Muscle of leg (tissue), 11 donors: ENCODE data around the gene BACE2. TPM values are rescaled to one million over a fixed set of nuclear protein-coding genes. Genes with fewer than 3 reads are reported as not detected.

Source experiments
- DNase-seq: peaks from one replicate; pipeline ENCODE4 v3.0.0; 2013
- H3K27ac ChIP-seq: one replicate; pipeline ENCODE4 v1.5.1; 2013; ENCODE audit warnings: mild to moderate bottlenecking, low read length, control low read depth
- H3K27me3 ChIP-seq: one replicate; pipeline ENCODE4 v1.6.1; 2013; ENCODE audit warnings: low read length; ENCODE audit not compliant: control insufficient read depth, insufficient read depth
- H3K36me3 ChIP-seq: one replicate; pipeline ENCODE4 v1.6.1; 2013; ENCODE audit warnings: low read length; ENCODE audit not compliant: control insufficient read depth, insufficient read depth
- H3K4me1 ChIP-seq: one replicate; pipeline ENCODE4 v1.6.1; 2013; ENCODE audit warnings: low read length; ENCODE audit not compliant: control insufficient read depth, insufficient read depth
- H3K4me3 ChIP-seq: one replicate; pipeline ENCODE4 v1.5.1; 2013; ENCODE audit warnings: low read length, control low read depth
- H3K9me3 ChIP-seq: replicated peaks from 2 replicates; pipeline ENCODE4 v1.6.1; 2013; ENCODE audit warnings: low read depth, low read length; ENCODE audit not compliant: control insufficient read depth
- WGBS: methylation state at CpG from one replicate; pipeline ENCODE4 v1.1.5; 2013; ENCODE audit warnings: missing lambda C conversion rate; ENCODE audit not compliant: insufficient coverage; 5-methylcytosine and 5-hydroxymethylcytosine counted together
- polyA plus RNA-seq, 8 donors: library from polyadenylated mRNA; unstranded; fragments of 120-200 nt; gene quantifications; one replicate each; pipeline versions ENCODE4 v1.2.1 to v1.2.3, GENCODE V29; 2013; ENCODE audit warnings: inconsistent platforms in 1 of 8, low replicate concordance in 1 of 8; ENCODE audit not compliant: insufficient read length in 8 of 8, insufficient read depth in 1 of 8
- total RNA-seq: library from RNA; stranded (reverse); fragments of 120-200 nt; gene quantifications from one replicate; pipeline ENCODE4 v1.2.4, GENCODE V29; 2013

The BACE2 gene
- total and polyA plus RNA-seq, 9 donors: 28.6 to 56.1 (median 39.3) TPM

DNA sequence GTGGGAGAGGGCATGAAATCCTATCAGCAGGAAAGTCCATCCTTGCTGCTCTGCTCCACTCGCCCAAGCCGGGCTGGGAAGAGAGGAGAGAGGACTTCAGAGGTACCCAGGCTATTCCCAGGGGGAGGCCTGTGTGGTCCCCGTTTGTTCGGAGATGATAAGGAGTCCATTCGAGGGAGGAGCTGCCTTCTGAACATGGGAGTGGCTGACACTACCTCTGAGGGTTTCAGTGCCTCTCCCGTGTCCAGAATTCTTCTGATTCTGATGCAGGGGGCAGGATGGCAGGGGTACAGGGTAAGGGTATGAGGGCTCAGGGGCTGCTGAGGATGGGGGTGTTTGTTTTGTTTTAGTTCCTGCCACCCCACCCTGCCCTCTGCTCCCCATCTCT is 40.4 kb downstream of the BACE2 start:
- Histone ChIP-seq H3K4me1 (peaks cover 10% of the 10 kb centered on the region), H3K27me3 (no peaks in the 10 kb centered on the region), H3K27ac (no peak overlapping the region), H3K36me3 (no peaks in the 10 kb centered on the region), H3K4me3 (no peak overlapping the region), H3K9me3 (no peaks in the 10 kb centered on the region)
- DNase-seq: no peak
- WGBS: 80% methylated on average over 3 of the region's 6 CpGs

- DNase-seq: no peak
- no peaks in the 10 kb centered on the region for H3K9me3 ChIP-seq
- peaks cover 10% of the 10 kb centered on the region for H3K4me1 ChIP-seq
- H3K27me3 ChIP-seq: no peaks in the 10 kb centered on the region
- no peaks in the 10 kb centered on the region for H3K36me3 ChIP-seq
- 86% methylated on average over 15 of the region's 17 CpGs for whole genome bisulfite sequencing
- H3K27ac ChIP-seq: no peak overlapping the region
- no peak overlapping the region for H3K4me3 ChIP-seq
Measured at GRCh38 chr21:41209016-41209619, 41.2 kb downstream of the BACE2 start.

GRCh38 chr21:41210426-41211059 is 42.6 kb downstream of the BACE2 start:
- peak; percentile 49 for DNase-seq
- H3K27me3 ChIP-seq: no peaks in the 10 kb centered on the region
- H3K27ac ChIP-seq: no peak overlapping the region
- peaks cover 12% of the 10 kb centered on the region for H3K4me1 ChIP-seq
- no peak overlapping the region for H3K4me3 ChIP-seq
- H3K9me3 ChIP-seq: no peaks in the 10 kb centered on the region
- WGBS: 79% methylated on average over 9 of the region's 14 CpGs
- H3K36me3 ChIP-seq: no peaks in the 10 kb centered on the region

GRCh38 chr21:41211060-41211805 is 43.3 kb downstream of the BACE2 start:
- WGBS: 0% methylated on average over 1 of the region's 8 CpGs
- Histone ChIP-seq H3K9me3 (no peaks in the 10 kb centered on the region), H3K36me3 (no peaks in the 10 kb centered on the region), H3K4me3 (no peak overlapping the region), H3K27me3 (no peaks in the 10 kb centered on the region), H3K27ac (no peak overlapping the region), H3K4me1 (peaks cover 16% of the 10 kb centered on the region)
- DNase-seq: no peak

DNA sequence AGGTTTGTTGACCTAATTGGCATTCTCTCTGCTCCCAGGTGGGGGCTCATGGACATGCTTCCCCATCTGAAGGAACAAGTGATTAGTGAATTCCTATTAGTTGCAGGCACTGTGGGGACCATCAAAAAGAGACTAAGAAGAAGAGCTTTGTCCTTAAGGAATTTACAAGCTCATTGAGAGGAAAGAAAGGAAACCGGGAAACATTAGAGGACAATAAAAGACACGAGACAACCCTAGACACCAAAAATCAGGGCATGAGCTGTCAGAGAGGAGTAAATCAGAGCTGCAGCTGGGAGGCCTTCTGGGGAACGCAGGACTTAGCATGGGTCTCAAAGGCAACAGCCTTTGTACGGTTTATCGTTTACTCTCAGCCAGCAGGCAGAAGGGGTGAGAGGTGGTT is 45.1 kb downstream of the BACE2 start:
- Histone ChIP-seq H3K4me1 (peaks cover 15% of the 10 kb centered on the region), H3K27me3 (no peaks in the 10 kb centered on the region), H3K9me3 (no peaks in the 10 kb centered on the region), H3K27ac (no peak overlapping the region), H3K36me3 (no peaks in the 10 kb centered on the region), H3K4me3 (no peak overlapping the region)
- DNase-seq: peak; percentile 62
- 20% methylated on average over 1 of the region's 5 CpGs for WGBS

DNA sequence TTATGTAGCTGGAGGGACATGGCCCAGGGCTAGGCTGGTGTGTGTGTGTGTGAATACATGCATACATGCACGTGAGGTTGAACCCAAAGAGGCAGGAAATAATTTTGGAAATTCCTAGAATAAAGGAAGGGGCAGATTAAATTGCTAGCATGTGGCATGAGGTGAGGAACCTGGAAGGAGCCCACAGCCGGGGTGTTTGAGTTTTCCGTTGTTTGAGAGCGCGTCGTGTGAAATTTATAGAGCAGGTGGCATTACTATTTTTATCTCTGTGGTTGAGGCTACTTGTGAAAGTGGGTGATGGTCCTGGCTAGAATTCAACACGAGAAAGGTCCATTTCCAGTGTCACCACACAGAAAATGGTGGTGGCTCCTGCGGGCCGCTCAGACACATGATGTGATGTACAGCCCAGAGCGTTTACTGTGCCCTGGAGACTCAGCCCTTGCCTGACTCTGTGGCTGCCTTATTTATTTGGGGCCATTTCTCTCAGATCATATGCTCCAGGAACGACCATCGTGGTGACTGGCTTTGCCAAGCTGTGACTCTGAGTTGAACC is 48.0 kb downstream of the BACE2 start:
- WGBS: 57% methylated on average over 12 of the region's 12 CpGs
- no peak for DNase-seq
- no peaks in the 10 kb centered on the region for H3K27me3 ChIP-seq
- H3K9me3 ChIP-seq: no peaks in the 10 kb centered on the region
- H3K4me3 ChIP-seq: no peak overlapping the region
- H3K36me3 ChIP-seq: no peaks in the 10 kb centered on the region
- no peak overlapping the region for H3K27ac ChIP-seq
- peaks cover 12% of the 10 kb centered on the region for H3K4me1 ChIP-seq

GRCh38 chr21:41216486-41216885 is 48.5 kb downstream of the BACE2 start:
- DNase-seq: no peak
- 81% methylated on average over 16 of the region's 17 CpGs for WGBS
- Histone ChIP-seq H3K4me1 (peaks cover 12% of the 10 kb centered on the region), H3K9me3 (no peaks in the 10 kb centered on the region), H3K27ac (no peak overlapping the region), H3K27me3 (no peaks in the 10 kb centered on the region), H3K4me3 (no peak overlapping the region), H3K36me3 (no peaks in the 10 kb centered on the region)

DNA sequence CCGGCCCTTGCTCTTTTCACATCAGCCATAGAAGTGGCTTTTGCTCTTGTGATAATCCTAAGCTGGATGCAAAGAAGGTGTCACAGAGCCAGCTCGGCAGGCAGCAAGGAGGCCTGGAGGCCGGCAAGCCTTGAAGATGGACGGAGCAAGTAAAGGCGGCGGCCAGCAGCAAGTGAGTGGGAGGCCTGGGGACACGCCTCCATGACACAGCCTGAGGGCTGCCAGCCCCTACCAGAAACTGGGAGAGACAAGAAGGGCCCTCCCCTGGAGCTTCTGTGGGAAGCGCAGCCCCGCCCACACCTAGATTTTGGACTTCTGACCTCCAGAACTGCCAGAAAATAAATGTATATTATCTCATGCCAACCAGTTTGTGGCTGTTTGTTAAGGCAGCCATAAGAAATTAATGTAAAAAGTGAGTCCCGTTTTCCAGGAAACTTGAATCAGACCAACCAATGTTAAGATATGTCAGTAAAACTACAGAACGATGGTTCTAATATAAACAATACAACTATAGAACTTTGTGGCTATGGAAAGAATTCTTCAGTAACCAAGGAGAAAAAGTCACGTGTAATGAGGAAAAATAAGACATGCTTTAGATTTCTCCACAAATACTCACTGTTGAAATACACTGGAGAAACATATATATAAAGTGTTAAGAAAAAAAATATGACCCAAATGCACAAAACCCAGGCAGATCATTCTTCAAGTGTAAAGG is 49.9 kb downstream of the BACE2 start:
- Histone ChIP-seq H3K36me3 (no peaks in the 10 kb centered on the region), H3K27me3 (no peaks in the 10 kb centered on the region), H3K4me1 (peaks cover 12% of the 10 kb centered on the region), H3K27ac (peak overlapping the region; percentile 59), H3K4me3 (no peak overlapping the region), H3K9me3 (no peaks in the 10 kb centered on the region)
- WGBS: 47% methylated on average over 5 of the region's 12 CpGs
- peak; percentile 81 for DNase-seq

- H3K27ac ChIP-seq: no peak overlapping the region
- H3K9me3 ChIP-seq: no peaks in the 10 kb centered on the region
- H3K4me3 ChIP-seq: no peak overlapping the region
- no peak for DNase-seq
- WGBS: 86% methylated on average over 9 of the region's 14 CpGs
- H3K36me3 ChIP-seq: no peaks in the 10 kb centered on the region
- peaks cover 12% of the 10 kb centered on the region for H3K4me1 ChIP-seq
- H3K27me3 ChIP-seq: no peaks in the 10 kb centered on the region
Measured at GRCh38 chr21:41219498-41220207, 51.7 kb downstream of the BACE2 start.
